ENCODE measurements around the gene IQGAP2.

Gene IQGAP2

DNA sequence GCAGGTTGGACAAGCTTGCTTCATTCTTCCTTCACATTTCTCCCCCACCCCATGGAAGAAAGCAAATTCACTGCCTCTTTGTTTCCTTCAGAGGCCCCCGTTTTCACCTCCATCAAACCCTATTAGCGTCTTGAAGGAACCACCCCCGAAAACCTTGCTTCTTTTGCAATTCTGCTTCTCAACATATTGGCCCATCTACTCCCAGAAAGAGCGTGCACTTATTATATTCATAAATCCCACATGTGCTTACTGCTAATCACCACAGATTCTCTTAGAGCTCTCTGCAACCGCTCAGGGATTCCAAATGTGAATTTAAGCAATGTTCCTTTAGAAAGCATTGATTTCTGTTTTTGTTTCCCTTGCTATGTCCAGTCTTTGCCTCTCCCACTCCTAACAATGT lies 219.0 kb downstream of the IQGAP2 start:
- DNase-seq = no peak

GRCh38 chr5:76622973-76623596 lies 220.0 kb downstream of the IQGAP2 start, which contains the start of gene F2RL2:
Gene F2RL2 (minus strand): TSS chr5:76623403. CDS start chr5:76623230, 173 bp downstream.
- no peak for DNase-seq

GRCh38 chr5:76625087-76625815 lies 222.2 kb downstream of the IQGAP2 start:
- no peak for DNase-seq

GRCh38 chr5:76626738-76627137 lies 223.7 kb downstream of the IQGAP2 start:
- DNase-seq = no peak

DNA sequence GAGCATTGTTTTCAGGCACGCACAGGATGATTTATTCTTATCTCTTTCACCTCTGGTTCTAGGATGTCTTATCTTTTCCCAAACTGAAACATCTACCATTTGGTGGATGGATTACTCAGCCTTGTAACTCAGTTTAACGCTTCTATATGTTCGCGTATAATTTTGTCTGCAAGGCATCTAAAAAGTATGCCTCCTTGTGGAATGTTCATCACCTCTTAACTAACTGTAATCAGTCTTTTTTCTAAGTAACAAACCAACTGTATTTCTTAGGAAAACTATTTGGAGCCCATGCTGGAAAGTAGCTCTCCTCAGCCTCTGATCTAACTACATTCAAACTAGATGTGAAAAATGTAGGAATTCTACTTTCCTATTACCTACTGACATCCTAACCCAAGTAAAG lies 231.6 kb downstream of the IQGAP2 start:
- DNase-seq = no peak

GRCh38 chr5:76637490-76637889 lies 234.4 kb downstream of the IQGAP2 start:
- DNase-seq = no peak

- no peak for DNase-seq
These were observed 235.4 kb downstream of the IQGAP2 start for GRCh38 chr5:76638479-76638878.

DNA sequence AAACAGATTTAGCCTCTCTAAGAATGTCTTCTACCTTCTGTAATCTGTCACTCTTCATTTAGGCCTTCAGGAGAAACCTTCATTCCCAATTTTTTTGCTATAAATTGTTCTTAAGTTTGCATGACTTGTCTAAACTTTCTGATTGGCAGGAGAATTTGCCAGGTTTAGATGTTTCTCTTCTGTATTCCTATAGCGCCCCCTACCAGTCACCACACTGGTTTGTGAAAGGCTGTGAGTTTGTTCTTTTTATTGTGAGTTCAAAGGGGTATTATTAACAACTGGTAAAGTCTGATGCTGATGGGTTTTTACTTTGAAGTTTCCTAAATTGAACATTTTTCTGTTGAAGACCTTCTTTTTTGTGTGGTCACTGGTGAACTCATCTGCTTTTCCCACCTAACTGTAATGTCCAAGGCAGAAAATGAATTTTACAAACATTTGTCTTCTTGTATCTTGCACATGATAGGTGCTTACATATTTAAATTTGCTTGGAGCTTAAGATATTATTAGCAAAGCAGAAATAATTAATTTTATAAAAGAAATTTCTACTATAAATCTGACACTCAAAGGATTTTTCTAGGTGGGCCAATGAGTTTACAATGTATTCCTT lies 238.5 kb downstream of the IQGAP2 start:
- DNase-seq = peak; percentile 2 to 36 (median 26)

GRCh38 chr5:76642390-76643040 lies 239.4 kb downstream of the IQGAP2 start:
- DNase-seq = no peak

DNA sequence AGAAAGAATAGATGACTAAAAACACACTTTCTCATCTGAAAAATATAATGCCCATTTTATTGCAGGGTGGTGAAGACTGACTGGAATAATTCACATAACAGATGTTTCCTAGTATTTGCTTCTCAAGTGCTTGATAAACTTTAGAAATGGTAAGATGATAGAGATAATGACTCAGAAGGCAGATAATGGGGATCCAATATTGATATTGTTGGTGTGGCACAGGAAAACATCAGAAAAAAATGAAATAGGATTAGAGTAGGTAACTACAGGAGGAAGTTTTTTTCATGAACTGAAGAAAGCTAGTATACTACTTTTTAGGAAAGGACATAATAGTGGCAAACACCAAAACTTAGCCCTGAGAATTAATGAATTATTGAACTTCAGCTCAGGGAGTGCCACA lies 240.3 kb downstream of the IQGAP2 start:
- no peak for DNase-seq

DNA sequence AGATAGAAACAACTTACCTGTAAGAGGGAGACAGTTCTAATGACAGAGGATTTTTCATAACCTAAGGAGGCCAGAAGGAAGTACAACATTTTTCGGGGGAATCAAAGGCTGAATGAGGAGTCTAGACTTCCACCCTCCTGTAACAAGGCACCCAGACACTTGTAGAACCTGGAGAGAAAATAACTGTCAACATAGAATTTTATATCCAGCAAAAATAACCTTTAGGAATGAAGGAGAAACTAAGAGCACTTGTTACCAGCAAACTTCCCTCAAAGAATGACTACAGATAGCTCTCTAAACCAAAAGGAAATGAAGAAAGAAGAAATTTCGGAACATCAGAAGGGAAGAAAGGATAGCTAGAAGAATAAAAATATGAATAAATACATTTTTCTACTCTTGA lies 246.1 kb downstream of the IQGAP2 start:
- no peak for DNase-seq

DNA sequence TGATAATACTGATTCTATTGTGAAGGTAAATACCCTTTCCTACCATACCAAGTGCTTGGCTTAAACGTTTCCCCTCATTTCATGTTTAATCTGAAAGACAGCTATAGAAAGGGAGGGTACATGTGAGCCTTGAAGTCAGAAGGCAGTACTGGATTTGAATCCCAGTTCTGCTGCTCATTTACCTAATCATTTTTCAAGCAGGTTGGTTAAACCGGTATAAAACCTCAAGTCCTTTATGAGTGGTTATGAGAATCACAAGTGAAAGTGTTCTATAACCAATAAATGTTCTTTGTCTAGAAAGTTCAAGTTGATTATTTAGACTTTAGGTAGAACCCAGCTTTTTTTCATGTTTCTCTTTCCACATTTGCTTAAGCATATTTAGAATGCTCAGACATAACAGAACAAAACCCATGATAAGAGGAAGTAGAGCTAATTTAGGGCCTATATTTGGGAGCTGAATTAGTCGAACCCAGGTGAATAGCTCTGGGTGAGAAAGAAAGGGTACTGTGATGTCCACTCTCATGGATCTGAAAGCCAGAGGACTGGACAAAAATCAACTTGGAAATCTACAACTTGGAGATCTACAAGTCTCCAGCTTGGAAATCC lies 249.8 kb downstream of the IQGAP2 start:
- DNase-seq = no peak

- no peak for DNase-seq
These were observed 254.0 kb downstream of the IQGAP2 start for GRCh38 chr5:76657091-76657490.

DNA sequence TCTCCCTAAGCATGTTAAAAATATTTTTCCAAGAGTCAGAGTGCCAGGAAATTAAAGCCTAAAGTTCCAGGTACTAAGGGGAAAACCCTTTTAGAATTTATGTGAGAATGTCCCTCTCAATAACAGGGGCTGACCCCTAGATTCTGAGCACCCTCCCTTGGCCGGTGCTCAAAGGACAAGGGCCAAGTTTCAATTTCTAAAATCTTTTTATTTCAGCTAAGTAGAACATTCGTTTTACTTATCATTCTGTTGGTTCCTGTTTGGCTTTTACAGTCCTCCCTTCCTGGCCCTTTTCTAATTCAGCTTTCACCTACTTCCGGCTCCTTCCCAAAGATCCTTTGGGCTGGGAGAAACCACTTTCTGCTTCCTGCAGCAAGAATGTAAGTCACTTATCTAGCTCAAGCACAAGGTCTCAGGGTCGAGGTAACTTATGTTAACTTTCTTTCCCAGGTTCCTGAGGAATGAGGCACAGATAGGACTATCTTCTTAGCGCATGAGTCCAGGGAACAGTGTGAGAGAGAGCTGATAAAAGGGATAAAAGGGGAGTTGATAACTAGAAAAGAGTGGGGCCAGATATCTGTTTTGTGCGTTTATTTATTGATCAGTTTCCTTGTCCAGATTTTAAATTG lies 254.7 kb downstream of the IQGAP2 start:
- DNase-seq = no peak

DNA sequence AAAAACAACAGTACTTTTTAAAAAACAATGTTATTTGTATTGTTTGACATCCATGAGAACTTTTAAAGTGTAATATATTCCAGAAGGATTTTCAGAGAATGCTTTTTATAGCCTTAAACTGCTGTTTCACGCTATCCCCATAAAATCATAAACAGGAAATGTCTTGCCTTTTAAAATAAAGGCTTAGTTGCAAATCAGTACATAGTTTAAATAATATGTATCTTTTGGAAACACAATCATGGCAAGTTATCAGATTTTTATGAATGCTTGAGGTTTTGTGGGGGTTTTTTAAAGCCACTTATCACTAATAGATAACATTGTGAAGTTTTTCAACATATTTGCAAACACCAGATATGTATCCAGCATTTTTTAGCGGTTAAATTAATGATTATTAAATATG lies 257.3 kb downstream of the IQGAP2 start:
- no peak for DNase-seq

DNA sequence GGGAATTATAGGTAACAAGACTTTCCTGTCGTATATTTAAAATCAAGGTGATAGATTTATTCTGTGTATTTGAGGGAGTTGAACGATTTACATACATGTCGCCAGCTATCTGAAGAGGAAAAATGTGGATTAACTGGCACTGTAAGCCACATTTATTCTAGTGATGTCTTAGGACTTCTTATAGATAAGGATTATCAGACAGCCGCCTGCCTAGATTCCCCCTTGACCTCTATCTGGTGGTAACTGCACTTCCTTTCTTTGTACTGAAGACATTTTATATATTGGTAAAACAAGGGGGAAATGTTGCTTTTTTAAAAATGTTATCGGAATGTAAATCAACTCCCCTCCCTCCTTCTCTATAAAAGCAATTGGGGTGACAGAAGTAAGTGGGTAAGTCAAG lies 259.4 kb downstream of the IQGAP2 start:
- DNase-seq = no peak

GRCh38 chr5:76663573-76663972 lies 260.5 kb downstream of the IQGAP2 start:
- DNase-seq = no peak

- DNase-seq = no peak
These were observed 261.0 kb downstream of the IQGAP2 start for GRCh38 chr5:76664079-76664478.

DNA sequence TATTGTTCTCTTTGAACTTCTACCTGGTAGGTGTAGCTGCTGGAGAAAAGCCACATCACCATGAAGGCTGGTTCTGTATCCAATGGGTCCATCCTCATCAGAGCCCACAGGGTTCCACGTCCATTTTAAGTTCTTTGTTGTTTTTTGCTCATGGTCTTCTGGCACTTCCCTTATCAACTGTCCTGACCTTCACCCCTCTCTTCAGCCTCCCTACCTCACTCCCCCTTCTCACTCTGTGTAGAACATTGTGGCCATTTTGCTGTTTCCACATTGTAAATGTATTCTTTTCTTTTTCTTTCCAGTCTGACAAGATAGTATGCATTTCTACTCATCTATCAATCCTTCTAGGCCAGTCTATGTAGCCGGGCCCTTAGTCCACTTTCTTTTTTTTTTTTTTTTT lies 264.4 kb downstream of the IQGAP2 start:
- no peak for DNase-seq

- DNase-seq = no peak
These were observed 266.2 kb downstream of the IQGAP2 start for GRCh38 chr5:76669245-76669644.

GRCh38 chr5:76670508-76670907 lies 267.4 kb downstream of the IQGAP2 start:
- no peak for DNase-seq

- DNase-seq = no peak
These were observed 269.2 kb downstream of the IQGAP2 start for GRCh38 chr5:76672242-76672641.

DNA sequence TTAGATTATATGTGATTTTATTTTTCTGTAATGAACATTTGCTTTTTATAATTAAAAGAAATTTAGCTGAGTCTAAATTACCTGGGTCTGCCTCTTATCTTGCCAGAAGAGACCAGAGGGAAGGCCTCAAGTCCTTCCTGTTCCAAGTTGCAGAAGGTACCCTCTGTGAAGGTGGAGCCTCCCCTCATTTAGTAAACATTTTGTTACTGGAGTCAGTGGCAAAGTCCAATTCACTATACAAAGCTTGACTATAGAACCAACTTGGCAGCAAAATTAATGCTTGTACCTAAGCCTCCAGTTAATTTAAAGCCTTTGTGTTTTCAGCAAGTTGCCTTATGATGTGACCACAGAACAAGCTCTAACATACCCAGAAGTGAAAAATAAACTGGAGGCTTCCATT lies 270.0 kb downstream of the IQGAP2 start:
- no peak for DNase-seq

Measured in activated CD4-positive, CD25-positive, alpha-beta regulatory T cell (primary cell).